A549 (cell line): ENCODE measurements around the gene KRTAP9-7. TPM values are rescaled to one million over a fixed set of nuclear protein-coding genes. Genes with fewer than 3 reads are reported as not detected.
"Not testable (repeated sequence)": the region's sequence is repeated elsewhere in the genome, so short reads cannot be mapped to it uniquely, and the experiment has no call there.

Source experiments
- ATAC-seq, 2 experiments: fragments of 200-7000 bp in 1 of 2; fragments of >200 bp in 1 of 2; cut with Nextera tagmentation in 1 of 2; cut with Tn5 transposase in 1 of 2; 3 replicates each; pipeline versions ENCODE4 v1.8.0 to v1.9.1; 2018 to 2020; ENCODE audit warnings: mild to moderate bottlenecking in 1 of 2, moderate library complexity in 1 of 2
- CTCF ChIA-PET: fragments of 300-600 bp; sonication (Branson Sonifier 250); formaldehyde crosslinking; extraction: SDS; loops from one replicate; lab custom pipeline; 2021; ENCODE audit warnings: antibody characterized with exemption, inconsistent platforms; lab: Yijun Ruan, JAX
- POLR2A ChIA-PET: fragments of 350-600 bp; formaldehyde crosslinking; extraction: SDS; loops from one replicate; lab custom pipeline; 2021; ENCODE audit warnings: antibody characterized with exemption, inconsistent platforms; lab: Yijun Ruan, JAX
- DNase-seq, 2 experiments: peaks; one replicate each; pipeline versions ENCODE4 v3.0.0 to v3.0.0-alpha.2; 2011 to 2016; ENCODE audit warnings: low read depth in 1 of 2, low spot score in 1 of 2
- FAIRE-seq: peaks from 2 replicates; lab custom pipeline; 2011; peaks lifted over from hg19 to GRCh38; lab: Jason Lieb, UNC
- H3K27ac ChIP-seq, 2 experiments: fragments of >200 bp; sonication (Bioruptor Twin); formaldehyde crosslinking; 3 replicates each; pipeline ENCODE4 v1.5.1; 2016 to 2017
- H3K4me1 ChIP-seq: fragments of >200 bp; sonication (Bioruptor Twin); formaldehyde crosslinking; 3 replicates; pipeline ENCODE4 v1.6.1; 2016
- H3K4me2 ChIP-seq: fragments of >200 bp; sonication (Bioruptor Twin); formaldehyde crosslinking; 3 replicates; pipeline ENCODE4 v1.6.1; 2016
- H3K4me3 ChIP-seq: fragments of >200 bp; sonication (Bioruptor Twin); formaldehyde crosslinking; 3 replicates; pipeline ENCODE4 v1.5.1; 2016
- H3K9me3 ChIP-seq: fragments of >200 bp; sonication (Bioruptor Twin); formaldehyde crosslinking; 3 replicates; pipeline ENCODE4 v1.6.1; 2016
- CHD4 ChIP-seq: fragments of 200-600 bp; sonication (generic); IDR thresholded peaks from 2 replicates; pipeline ENCODE4 v1.6.1; 2016; ENCODE audit warnings: antibody characterized with exemption, mild to moderate bottlenecking, borderline replicate concordance
- E2F6 ChIP-seq: IDR thresholded peaks from 2 replicates; pipeline ENCODE4 v1.6.1; 2012; ENCODE audit warnings: low read depth, borderline replicate concordance
- EHMT2 ChIP-seq: fragments of 200-600 bp; sonication (generic); IDR thresholded peaks from 2 replicates; pipeline ENCODE4 v1.6.1; 2016; ENCODE audit warnings: antibody characterized with exemption, low read depth, mild to moderate bottlenecking, moderate library complexity
- ELK1 ChIP-seq: fragments of 150-350 bp; IDR thresholded peaks from 2 replicates; pipeline ENCODE4 v1.6.1; 2014; ENCODE audit warnings: low read depth, mild to moderate bottlenecking, low read length
- FOSB ChIP-seq: fragments of 250-450 bp; sonication (Bioruptor Pico); IDR thresholded peaks from 2 replicates; pipeline ENCODE4 v1.5.0; 2020; ENCODE audit warnings: mild to moderate bottlenecking, moderate library complexity
- FOXS1 ChIP-seq: fragments of 250-450 bp; sonication (Bioruptor Pico); IDR thresholded peaks from 2 replicates; pipeline ENCODE4 v1.5.0; 2020; ENCODE audit warnings: mild to moderate bottlenecking, moderate library complexity
- HES2 ChIP-seq: fragments of >200 bp; sonication (Bioruptor Twin); formaldehyde crosslinking; IDR thresholded peaks from 2 replicates; pipeline ENCODE4 v1.6.1; 2016
- HEYL ChIP-seq: fragments of 250-450 bp; sonication (Bioruptor Pico); IDR thresholded peaks from 2 replicates; pipeline ENCODE4 v1.8.0; 2021; ENCODE audit warnings: mild to moderate bottlenecking, moderate library complexity
- HMGXB4 ChIP-seq: fragments of 250-450 bp; sonication (Bioruptor Pico); IDR thresholded peaks from 2 replicates; pipeline ENCODE4 v1.5.0; 2021; ENCODE audit warnings: mild to moderate bottlenecking, moderate library complexity, borderline replicate concordance
- KDM5A ChIP-seq: fragments of 200-600 bp; sonication (generic); IDR thresholded peaks from 2 replicates; pipeline ENCODE4 v1.6.1; 2016; ENCODE audit warnings: antibody characterized with exemption, mild to moderate bottlenecking
- NR3C1 ChIP-seq: fragments of >200 bp; sonication (Bioruptor Twin); formaldehyde crosslinking; IDR thresholded peaks from 3 replicates; pipeline ENCODE4 v1.6.1; 2017
- PBX3 ChIP-seq: IDR thresholded peaks from 2 replicates; pipeline ENCODE4 v1.6.1; 2012
- PHF8 ChIP-seq: fragments of 200-600 bp; sonication (generic); IDR thresholded peaks from 2 replicates; pipeline ENCODE4 v1.6.1; 2016; ENCODE audit warnings: low read depth, mild to moderate bottlenecking, antibody characterized with exemption, moderate library complexity, borderline replicate concordance
- RAD21 ChIP-seq, 2 experiments: fragments of >200 bp in 1 of 2; sonication (Bioruptor Twin) in 1 of 2; formaldehyde crosslinking in 1 of 2; IDR thresholded peaks in 1 of 2; conservative IDR thresholded peaks in 1 of 2; 2 replicates in 1 of 2; 3 replicates in 1 of 2; pipeline ENCODE4 v1.6.1; 2012 to 2018; ENCODE audit warnings: inconsistent platforms in 1 of 2
- RARB ChIP-seq: fragments of 250-450 bp; sonication (Bioruptor Pico); IDR thresholded peaks from 2 replicates; pipeline ENCODE4 v1.8.0; 2021; ENCODE audit warnings: mild to moderate bottlenecking, moderate library complexity
- RCOR1 ChIP-seq: fragments of 150-350 bp; IDR thresholded peaks from 2 replicates; pipeline ENCODE4 v1.6.1; 2014; ENCODE audit warnings: antibody characterized with exemption, low read length, low read depth
- REST ChIP-seq: fragments of 200-600 bp; sonication (generic); IDR thresholded peaks from 2 replicates; pipeline ENCODE4 v1.6.1; 2016; ENCODE audit warnings: antibody characterized with exemption, mild to moderate bottlenecking, moderate library complexity
- RFX5 ChIP-seq: fragments of 450-650 bp; IDR thresholded peaks from 2 replicates; pipeline ENCODE4 v1.7.1; 2014; ENCODE audit warnings: antibody characterized with exemption, mild to moderate bottlenecking, moderate library complexity
- RNF2 ChIP-seq: fragments of 200-600 bp; sonication (generic); IDR thresholded peaks from 2 replicates; pipeline ENCODE4 v1.6.1; 2016; ENCODE audit warnings: low read depth, mild to moderate bottlenecking, antibody characterized with exemption, moderate library complexity, borderline replicate concordance
- SMC3 ChIP-seq: fragments of >200 bp; sonication (Bioruptor Twin); formaldehyde crosslinking; IDR thresholded peaks from 3 replicates; pipeline ENCODE4 v1.6.1; 2018; ENCODE audit warnings: inconsistent platforms
- TP53 ChIP-seq: fragments of 250-450 bp; sonication (Bioruptor Pico); IDR thresholded peaks from 2 replicates; pipeline ENCODE4 v1.5.0; 2021; ENCODE audit warnings: mild to moderate bottlenecking, moderate library complexity
- ZC3H11A ChIP-seq: fragments of 450-650 bp; IDR thresholded peaks from 2 replicates; pipeline ENCODE4 v1.6.1; 2014; ENCODE audit warnings: antibody characterized with exemption, mild to moderate bottlenecking
- ZFP36 ChIP-seq: fragments of 450-650 bp; IDR thresholded peaks from 2 replicates; pipeline ENCODE4 v1.6.1; 2014; ENCODE audit warnings: borderline replicate concordance; ENCODE audit not compliant: partially characterized antibody
- ZSCAN20 ChIP-seq: fragments of 250-450 bp; sonication (Bioruptor Pico); IDR thresholded peaks from 2 replicates; pipeline ENCODE4 v1.8.0; 2022; ENCODE audit warnings: mild to moderate bottlenecking, moderate library complexity
- WGBS: methylation state at CpG from one replicate; pipeline ENCODE4 v1.1.6; 2017; ENCODE audit errors: missing lambda C conversion rate; 5-methylcytosine and 5-hydroxymethylcytosine counted together
- polyA plus RNA-seq, 4 experiments: library from polyadenylated mRNA; depleted of rRNA in 3 of 4; stranded (reverse); fragments of >200 nt; fragmentation: RNase III in 1 of 4; extraction: RNeasy Plus Mini Kit Qiagen cat#74134 plus additional on column Dnase treatment in 1 of 4; gene quantifications; 2 replicates in 3 of 4; 3 replicates in 1 of 4; pipeline ENCODE4 v1.2.3, GENCODE V29; 2011 to 2017

KRTAP9-7 gene
- polyA plus RNA-seq, 2 of the 4 experiments (the other 2 are of a cell fraction) = not detected

- POLR2A ChIA-PET = no interaction called here
- DNase-seq = no peak
Measured at GRCh38 chr17:41251261-41251660, 24.2 kb upstream of the KRTAP9-7 start.

GRCh38 chr17:41254861-41255260 lies 20.6 kb upstream of the KRTAP9-7 start:
- Histone ChIP-seq H3K4me1 (no peaks in the 10 kb centered on the region), H3K9me3 (no peaks in the 10 kb centered on the region), H3K27ac (no peak overlapping the region), H3K4me3 (no peak overlapping the region), H3K4me2 (no peak overlapping the region)
- 71% methylated on average over 1 of the region's 1 CpG for WGBS
- no peak for TF ChIP-seq ZSCAN20 (CRISPR knock-in tag)
- no peak for TF ChIP-seq REST
- no peak for TF ChIP-seq ELK1
- TF ChIP-seq FOSB (CRISPR knock-in tag) = no peak
- no peak for TF ChIP-seq RNF2
- no peak for TF ChIP-seq E2F6
- TF ChIP-seq ZC3H11A = no peak
- no peak for TF ChIP-seq RCOR1
- TF ChIP-seq HEYL (CRISPR knock-in tag) = no peak
- no peak for TF ChIP-seq HES2
- FAIRE-seq (no peak), ATAC-seq (peak in 1 of 2 experiments; percentile 13; a peak in 1 of 6 replicates), DNase-seq (no peak)
- ChIA-PET CTCF (interaction anchor here (1.1 kb wide), 1 partner anchor 41 kb away, joined by 3 read pairs; no protein-coding TSS in a partner anchor), POLR2A (no interaction called here)

More at GRCh38 chr17:41251261-41251660, 24.2 kb upstream of the KRTAP9-7 start:
- no peak overlapping the region for H3K4me2 ChIP-seq
- H3K27ac ChIP-seq = no peak overlapping the region
- no peaks in the 10 kb centered on the region for H3K4me1 ChIP-seq
- TF ChIP-seq PHF8 (no peak), PBX3 (no peak), TP53 (CRISPR knock-in tag) (no peak), RAD21 (conservative IDR thresholded peaks at IDR 0.05 in 1 of 2, IDR thresholded peaks at IDR 0.05 in 1 of 2) (no peak), HMGXB4 (no peak), CHD4 (no peak), ZC3H11A (no peak), NR3C1 (no peak), EHMT2 (no peak), SMC3 (no peak), FOXS1 (CRISPR knock-in tag) (no peak), KDM5A (no peak), RFX5 (no peak), RARB (CRISPR knock-in tag) (no peak), ZFP36 (no peak)
- no peaks in the 10 kb centered on the region for H3K9me3 ChIP-seq
- no peak overlapping the region for H3K4me3 ChIP-seq
- no peak for FAIRE-seq
- WGBS = 79% methylated on average over 1 of the region's 1 CpG
- no peak for ATAC-seq
- CTCF ChIA-PET = interaction anchor here (1.1 to 1.3 kb wide), 2 partner anchors 9 to 72 kb away, joined by 3 to 4 read pairs; no protein-coding TSS in a partner anchor

GRCh38 chr17:41255381-41256290 lies 19.9 kb upstream of the KRTAP9-7 start, which contains the start of gene KRTAP9-9:
KRTAP9-9 (plus strand) TSS chr17:41255384.
- H3K4me3 ChIP-seq, H3K9me3 ChIP-seq, H3K27ac ChIP-seq, ATAC-seq, POLR2A ChIA-PET, H3K4me1 ChIP-seq, DNase-seq, CTCF ChIA-PET, H3K4me2 ChIP-seq: not testable (repeated sequence)
- WGBS = 41% methylated on average over 4 of the region's 5 CpGs
- FAIRE-seq = peak; percentile 32
